PC-3 (cell line): ENCODE results near the gene COG5.

Experiments used
- EZH2 ChIP-seq: fragments of 300-600 bp; sonication (generic); IDR thresholded peaks from one replicate; pipeline ENCODE4 v1.6.1; 2017; ENCODE audit warnings: antibody characterized with exemption, mild to moderate bottlenecking, low read length; ENCODE audit not compliant: unreplicated experiment
- EZH2phosphoT487 ChIP-seq: fragments of 300-600 bp; sonication (generic); IDR thresholded peaks from 2 replicates; pipeline ENCODE4 v1.6.1; 2018; ENCODE audit warnings: mild to moderate bottlenecking, antibody characterized with exemption, low read length, borderline replicate concordance
- TF ChIP-seq, protein P1 (sequence below): fragments of 300-600 bp; sonication (generic); conservative IDR thresholded peaks from 2 replicates; pipeline ENCODE4 v1.5.1; 2017; ENCODE audit warnings: antibody characterized with exemption, low read depth, mild to moderate bottlenecking, low read length

DNA sequence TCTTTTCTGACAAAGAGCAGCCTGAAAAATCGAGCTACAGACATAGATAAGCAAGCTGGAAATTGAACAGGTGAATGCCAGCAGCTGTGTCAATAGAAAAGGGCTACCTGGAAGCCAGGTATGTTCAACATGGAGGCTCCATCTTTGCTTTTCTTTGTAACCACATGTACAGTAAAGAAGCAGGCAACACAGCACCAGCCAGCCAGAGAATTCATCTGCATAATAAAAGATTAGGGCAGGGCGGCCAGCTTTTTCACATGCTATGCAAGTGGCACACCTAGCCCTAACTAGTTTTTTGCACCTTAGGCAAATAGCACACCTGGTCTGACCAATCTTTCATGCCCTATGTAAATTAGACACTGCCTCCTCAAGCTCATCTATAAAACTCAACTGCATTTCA is 25.7 kb downstream of the COG5 start:
- TF ChIP-seq, protein P1, sequence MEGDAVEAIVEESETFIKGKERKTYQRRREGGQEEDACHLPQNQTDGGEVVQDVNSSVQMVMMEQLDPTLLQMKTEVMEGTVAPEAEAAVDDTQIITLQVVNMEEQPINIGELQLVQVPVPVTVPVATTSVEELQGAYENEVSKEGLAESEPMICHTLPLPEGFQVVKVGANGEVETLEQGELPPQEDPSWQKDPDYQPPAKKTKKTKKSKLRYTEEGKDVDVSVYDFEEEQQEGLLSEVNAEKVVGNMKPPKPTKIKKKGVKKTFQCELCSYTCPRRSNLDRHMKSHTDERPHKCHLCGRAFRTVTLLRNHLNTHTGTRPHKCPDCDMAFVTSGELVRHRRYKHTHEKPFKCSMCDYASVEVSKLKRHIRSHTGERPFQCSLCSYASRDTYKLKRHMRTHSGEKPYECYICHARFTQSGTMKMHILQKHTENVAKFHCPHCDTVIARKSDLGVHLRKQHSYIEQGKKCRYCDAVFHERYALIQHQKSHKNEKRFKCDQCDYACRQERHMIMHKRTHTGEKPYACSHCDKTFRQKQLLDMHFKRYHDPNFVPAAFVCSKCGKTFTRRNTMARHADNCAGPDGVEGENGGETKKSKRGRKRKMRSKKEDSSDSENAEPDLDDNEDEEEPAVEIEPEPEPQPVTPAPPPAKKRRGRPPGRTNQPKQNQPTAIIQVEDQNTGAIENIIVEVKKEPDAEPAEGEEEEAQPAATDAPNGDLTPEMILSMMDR: no peak
- no peak for TF ChIP-seq EZH2phosphoT487
- no peak for TF ChIP-seq EZH2
